OCI-LY7 (cell line): ENCODE results near the gene WRAP73. TPM values are rescaled to one million over a fixed set of nuclear protein-coding genes. Genes with fewer than 3 reads are reported as not detected.

Experiments
- BruUV-seq: library from RNA; stranded (reverse); fragments of 400-500 nt; replicated peaks from 2 replicates; lab custom pipeline; 2021; lab: Mats Ljungman, UMichigan
- CTCF ChIA-PET: fragments of 300-600 bp; sonication (Branson Sonifier 250); formaldehyde crosslinking; loops from one replicate; lab custom pipeline; 2022; ENCODE audit warnings: antibody characterized with exemption; ENCODE audit not compliant: unreplicated experiment; lab: Charles Lee
- POLR2A ChIA-PET: fragments of 300-600 bp; sonication (Branson Sonifier 250); formaldehyde crosslinking; loops from one replicate; lab custom pipeline; 2022; ENCODE audit warnings: antibody characterized with exemption; lab: Charles Lee
- DNase-seq: peaks from one replicate; pipeline ENCODE4 v3.0.0-alpha.2; 2015; ENCODE audit warnings: low spot score
- H2AFZ ChIP-seq: fragments of 200-600 bp; sonication (generic), shearing (Covaris generic); 2 replicates; pipeline ENCODE4 v1.6.1; 2014; ENCODE audit warnings: mild to moderate bottlenecking, antibody characterized with exemption, low read length, moderate library complexity
- H3K27ac ChIP-seq: fragments of 200-600 bp; sonication (generic); 2 replicates; pipeline ENCODE4 v1.5.1; 2014; ENCODE audit warnings: mixed run types, low read depth, mild to moderate bottlenecking, moderate library complexity, low read length, inconsistent platforms; ENCODE audit not compliant: poor library complexity, severe bottlenecking
- H3K36me3 ChIP-seq: fragments of 200-600 bp; sonication (generic); 2 replicates; pipeline ENCODE4 v1.6.1; 2014; ENCODE audit warnings: mild to moderate bottlenecking, antibody characterized with exemption, low read length, moderate library complexity, mixed read lengths; ENCODE audit not compliant: insufficient read depth
- H3K4me1 ChIP-seq: fragments of 200-600 bp; sonication (generic); 2 replicates; pipeline ENCODE4 v1.5.1; 2014; ENCODE audit warnings: mild to moderate bottlenecking, low read length; ENCODE audit not compliant: insufficient read depth, poor library complexity, severe bottlenecking
- H3K4me2 ChIP-seq: fragments of 200-600 bp; sonication (generic); 2 replicates; pipeline ENCODE4 v1.6.1; 2014; ENCODE audit warnings: mild to moderate bottlenecking, low read length
- H3K4me3 ChIP-seq: fragments of 200-600 bp; sonication (generic); 2 replicates; pipeline ENCODE4 v1.5.1; 2014; ENCODE audit warnings: mild to moderate bottlenecking, low read depth, low read length; ENCODE audit not compliant: poor library complexity, severe bottlenecking
- H3K79me2 ChIP-seq: fragments of 200-600 bp; sonication (generic); 2 replicates; pipeline ENCODE4 v1.6.1; 2016; ENCODE audit warnings: low read depth, mild to moderate bottlenecking, low read length, moderate library complexity, mixed read lengths; ENCODE audit not compliant: insufficient read depth
- H3K9me2 ChIP-seq: fragments of 200-600 bp; sonication (generic); 2 replicates; pipeline ENCODE4 v1.6.1; 2016; ENCODE audit warnings: mild to moderate bottlenecking, low read length, mixed read lengths; ENCODE audit not compliant: insufficient read depth
- H3K9me3 ChIP-seq: fragments of 200-600 bp; sonication (generic); 2 replicates; pipeline ENCODE4 v1.6.1; 2014; ENCODE audit warnings: mild to moderate bottlenecking, mixed run types, low read length, mixed read lengths
- H4K20me1 ChIP-seq: fragments of 200-600 bp; sonication (generic); 2 replicates; pipeline ENCODE4 v1.6.1; 2014; ENCODE audit warnings: mild to moderate bottlenecking, antibody characterized with exemption, low read length, moderate library complexity, mixed read lengths; ENCODE audit not compliant: insufficient read depth
- CTCF ChIP-seq: fragments of 200-600 bp; sonication (generic); conservative IDR thresholded peaks from 2 replicates; pipeline ENCODE4 v1.5.1; 2014; ENCODE audit warnings: mild to moderate bottlenecking, antibody characterized with exemption, low read length, moderate library complexity, mixed read lengths
- EZH2phosphoT487 ChIP-seq: fragments of 200-600 bp; sonication (generic); IDR thresholded peaks from 2 replicates; pipeline ENCODE4 v1.6.1; 2018; ENCODE audit warnings: low read depth, borderline replicate concordance, mild to moderate bottlenecking, mixed run types, antibody characterized with exemption, low read length, moderate library complexity, mixed read lengths
- intact Hi-C: fragments of 100-400 bp; cut with micrococcal nuclease; formaldehyde crosslinking; loops from one replicate; pipeline ENCODE4 v1.10.0; 2022; ENCODE audit not compliant: unreplicated experiment
- total RNA-seq, 2 experiments: library from RNA; depleted of rRNA in 1 of 2; stranded (reverse); fragments of >200 nt in 1 of 2; shearing (Covaris generic) in 1 of 2; gene quantifications; 2 replicates each; pipeline ENCODE4 v1.2.3, GENCODE V29; 2014 to 2022

WRAP73 gene
- total RNA-seq, 2 experiments from 2014 or later: 34.7 to 40.0 TPM

GRCh38 chr1:3599286-3599811 lies 50.6 kb downstream of the WRAP73 start:
- no peak overlapping the region for H2AFZ ChIP-seq
- intact Hi-C loops: no loop called here
- H3K36me3 ChIP-seq: no peaks in the 10 kb centered on the region
- ChIA-PET CTCF (no interaction called here), POLR2A (no interaction called here)
- no peak for DNase-seq
- no peaks in the 10 kb centered on the region for H3K9me2 ChIP-seq
- no peaks in the 10 kb centered on the region for H4K20me1 ChIP-seq
- BruUV-seq: no TSS peak
- H3K4me3 ChIP-seq: no peak overlapping the region
- H3K79me2 ChIP-seq: no peaks in the 10 kb centered on the region
- H3K4me1 ChIP-seq: peaks cover 24% of the 10 kb centered on the region
- no peak overlapping the region for H3K4me2 ChIP-seq
- H3K9me3 ChIP-seq: no peaks in the 10 kb centered on the region
- no peak overlapping the region for H3K27ac ChIP-seq
- TF ChIP-seq EZH2phosphoT487 (no peak), CTCF (no peak)

GRCh38 chr1:3598522-3599285 lies 51.2 kb downstream of the WRAP73 start:
- no peak for DNase-seq
- intact Hi-C loops: no loop called here
- H3K4me1 ChIP-seq: peaks cover 25% of the 10 kb centered on the region
- no peaks in the 10 kb centered on the region for H3K36me3 ChIP-seq
- TF ChIP-seq CTCF (no peak), EZH2phosphoT487 (no peak)
- CTCF ChIA-PET: no interaction called here
- no peaks in the 10 kb centered on the region for H3K79me2 ChIP-seq
- H2AFZ ChIP-seq: no peak overlapping the region
- H4K20me1 ChIP-seq: no peaks in the 10 kb centered on the region
- H3K9me2 ChIP-seq: no peaks in the 10 kb centered on the region
- BruUV-seq: no TSS peak
- no peaks in the 10 kb centered on the region for H3K9me3 ChIP-seq
- no peak overlapping the region for H3K4me2 ChIP-seq
- H3K4me3 ChIP-seq: no peak overlapping the region
- H3K27ac ChIP-seq: no peak overlapping the region
- POLR2A ChIA-PET: interaction anchor here (0.6 kb wide), 1 partner anchor 761 kb away, joined by 4 read pairs; no protein-coding TSS in a partner anchor

GRCh38 chr1:3598051-3598491 lies 51.8 kb downstream of the WRAP73 start:
- H4K20me1 ChIP-seq: no peaks in the 10 kb centered on the region
- H3K9me3 ChIP-seq: no peaks in the 10 kb centered on the region
- intact Hi-C loops: no loop called here
- TF ChIP-seq CTCF: no peak
- TF ChIP-seq EZH2phosphoT487: no peak
- H3K4me3 ChIP-seq: peak overlapping the region; percentile 16
- no TSS peak for BruUV-seq
- ChIA-PET CTCF (no interaction called here), POLR2A (no interaction called here)
- H3K27ac ChIP-seq: peak overlapping the region; percentile 52
- no peaks in the 10 kb centered on the region for H3K9me2 ChIP-seq
- no peak for DNase-seq
- H3K79me2 ChIP-seq: no peaks in the 10 kb centered on the region
- peak overlapping the region; percentile 57 for H3K4me2 ChIP-seq
- H2AFZ ChIP-seq: peak overlapping the region; percentile 48
- H3K4me1 ChIP-seq: peaks cover 29% of the 10 kb centered on the region
- no peaks in the 10 kb centered on the region for H3K36me3 ChIP-seq
